H1 (cell line): ENCODE data around the gene PRKAR1B. TPM values are rescaled to one million over a fixed set of nuclear protein-coding genes. Genes with fewer than 3 reads are reported as not detected.

Experiments
- CTCF ChIA-PET: fragments of 300-600 bp; sonication (Branson Sonifier 250); formaldehyde crosslinking; loops from one replicate; lab custom pipeline; 2021; ENCODE audit not compliant: partially characterized antibody; lab: Charles Lee
- POLR2A ChIA-PET: fragments of 300-600 bp; sonication (Branson Sonifier 250); formaldehyde crosslinking; loops from one replicate; lab custom pipeline; 2021; ENCODE audit warnings: inconsistent platforms; ENCODE audit not compliant: partially characterized antibody; lab: Charles Lee
- DNase-seq, 2 experiments: peaks; one replicate each; pipeline versions ENCODE4 v3.0.0 to v3.0.0-alpha.2; 2010 to 2022; ENCODE audit warnings: low spot score in 2 of 2, low read depth in 1 of 2, mixed read lengths in 1 of 2
- FAIRE-seq: peaks from 2 replicates; lab custom pipeline; 2011; peaks lifted over from hg19 to GRCh38; lab: Jason Lieb, UNC
- H2AFZ ChIP-seq: 2 replicates; pipeline ENCODE4 v1.8.1; 2012; ENCODE audit warnings: low read length, inconsistent platforms
- H2AK5ac ChIP-seq: 2 replicates; pipeline ENCODE4 v1.6.1; 2013; ENCODE audit warnings: low read depth, low read length
- H2BK120ac ChIP-seq: replicated peaks from 2 replicates; pipeline ENCODE3; 2013; ENCODE audit warnings: low read depth, low read length, inconsistent platforms
- H2BK12ac ChIP-seq: 2 replicates; pipeline ENCODE4 v1.6.1; 2013; ENCODE audit warnings: low read depth, low read length
- H2BK15ac ChIP-seq: 2 replicates; pipeline ENCODE4 v1.6.1; 2013; ENCODE audit warnings: low read length
- H2BK20ac ChIP-seq: 2 replicates; pipeline ENCODE4 v1.6.1; 2013; ENCODE audit warnings: low read length
- H2BK5ac ChIP-seq: 2 replicates; pipeline ENCODE4 v1.6.1; 2013; ENCODE audit warnings: low read depth, low read length
- H3K14ac ChIP-seq: 2 replicates; pipeline ENCODE4 v1.6.1; 2013; ENCODE audit warnings: inconsistent platforms; ENCODE audit not compliant: insufficient read length
- H3K18ac ChIP-seq: 2 replicates; pipeline ENCODE4 v1.6.1; 2013; ENCODE audit warnings: low read length; ENCODE audit errors: extremely low read depth
- H3K23ac ChIP-seq: 2 replicates; pipeline ENCODE4 v1.6.1; 2013; ENCODE audit warnings: inconsistent platforms; ENCODE audit not compliant: insufficient read length
- H3K23me2 ChIP-seq: 2 replicates; pipeline ENCODE4 v1.6.1; 2013; ENCODE audit warnings: low read depth, low read length
- H3K27ac ChIP-seq: 2 replicates; pipeline ENCODE4 v1.6.1; 2011; ENCODE audit warnings: low read depth, low read length, inconsistent platforms
- H3K27me3 ChIP-seq, 4 experiments: replicated peaks in 1 of 4; 1 replicate in 1 of 4; 2 replicates in 3 of 4; pipeline versions ENCODE4 v1.6.1 to v1.8.1; 2011 to 2013; ENCODE audit warnings: low read length in 3 of 4, mild to moderate bottlenecking in 3 of 4, inconsistent platforms in 2 of 4, mixed read lengths in 2 of 4, moderate library complexity in 1 of 4; ENCODE audit not compliant: control insufficient read depth in 3 of 4, insufficient read depth in 3 of 4; ENCODE audit errors: extremely low read depth in 1 of 4
- H3K36me3 ChIP-seq, 4 experiments: 2 replicates each; pipeline versions ENCODE4 v1.6.1 to v1.8.1; 2011 to 2013; ENCODE audit warnings: mild to moderate bottlenecking in 4 of 4, low read length in 3 of 4, moderate library complexity in 2 of 4, control low read depth in 1 of 4, inconsistent platforms in 1 of 4; ENCODE audit not compliant: insufficient read depth in 4 of 4, control insufficient read depth in 2 of 4
- H3K4ac ChIP-seq: replicated peaks from 2 replicates; pipeline ENCODE3; 2013; ENCODE audit warnings: low read length, low read depth, mixed read lengths, inconsistent platforms; ENCODE audit not compliant: insufficient read length
- H3K4me1 ChIP-seq, 4 experiments: replicated peaks in 1 of 4; 1 replicate in 1 of 4; 2 replicates in 3 of 4; pipeline versions ENCODE4 v1.6.1 to v1.8.1; 2011 to 2013; ENCODE audit warnings: low read length in 3 of 4, inconsistent platforms in 2 of 4, mixed read lengths in 1 of 4; ENCODE audit not compliant: insufficient read depth in 4 of 4, control insufficient read depth in 3 of 4
- H3K4me2 ChIP-seq, 2 experiments: 2 replicates each; pipeline versions ENCODE4 v1.6.1 to v1.8.1; 2011 to 2013; ENCODE audit warnings: low read depth in 2 of 2, low read length in 2 of 2, control low read depth in 1 of 2, inconsistent platforms in 1 of 2, mild to moderate bottlenecking in 1 of 2; ENCODE audit not compliant: insufficient read depth in 1 of 2
- H3K4me3 ChIP-seq, 4 experiments: fragments of 200-600, 300-600 bp in 1 of 4; sonication (generic), shearing (Covaris generic), sonication (Bioruptor Twin) in 1 of 4; 2 replicates each; pipeline versions ENCODE4 v1.5.1 to v1.8.1; 2011 to 2016; ENCODE audit warnings: low read length in 4 of 4, low read depth in 3 of 4, control low read depth in 2 of 4, inconsistent platforms in 2 of 4, mild to moderate bottlenecking in 2 of 4, mixed read lengths in 1 of 4, moderate library complexity in 1 of 4; ENCODE audit not compliant: insufficient read depth in 2 of 4; ENCODE audit errors: extremely low read depth in 1 of 4
- H3K56ac ChIP-seq: replicated peaks from 2 replicates; pipeline ENCODE3; 2013; ENCODE audit warnings: low read depth, mild to moderate bottlenecking, mixed read lengths, low read length, inconsistent platforms; ENCODE audit not compliant: insufficient read length
- H3K79me1 ChIP-seq: 2 replicates; pipeline ENCODE4 v1.6.1; 2013; ENCODE audit warnings: low read depth, low read length, control low read depth
- H3K79me2 ChIP-seq, 2 experiments: 2 replicates each; pipeline versions ENCODE4 v1.6.1 to v1.8.1; 2012 to 2013; ENCODE audit warnings: low read length in 2 of 2, mild to moderate bottlenecking in 2 of 2, inconsistent platforms in 1 of 2; ENCODE audit not compliant: insufficient read depth in 2 of 2, control insufficient read depth in 1 of 2
- H3K9ac ChIP-seq, 4 experiments: replicated peaks in 1 of 4; 1 replicate in 1 of 4; 2 replicates in 3 of 4; pipeline versions ENCODE4 v1.6.1 to v1.8.1; 2011 to 2013; ENCODE audit warnings: low read depth in 3 of 4, low read length in 3 of 4, control low read depth in 2 of 4, mild to moderate bottlenecking in 2 of 4, moderate library complexity in 2 of 4, inconsistent platforms in 1 of 4; ENCODE audit errors: extremely low read depth in 1 of 4
- H3K9me3 ChIP-seq, 2 experiments: 2 replicates each; pipeline versions ENCODE4 v1.6.1 to v1.8.1; 2012 to 2013; ENCODE audit warnings: mild to moderate bottlenecking in 2 of 2, moderate library complexity in 2 of 2, control low read depth in 1 of 2, inconsistent platforms in 1 of 2, low read depth in 1 of 2, low read length in 1 of 2, mixed read lengths in 1 of 2; ENCODE audit not compliant: insufficient read depth in 2 of 2
- H4K20me1 ChIP-seq, 2 experiments: replicated peaks in 1 of 2; 2 replicates each; pipeline versions ENCODE3 to v1.8.1; 2011 to 2013; ENCODE audit warnings: inconsistent platforms in 2 of 2, low read length in 2 of 2, mild to moderate bottlenecking in 1 of 2; ENCODE audit not compliant: insufficient read depth in 2 of 2, control insufficient read depth in 1 of 2
- H4K5ac ChIP-seq: 2 replicates; pipeline ENCODE4 v1.6.1; 2013; ENCODE audit warnings: low read length, low read depth, mixed read lengths, inconsistent platforms; ENCODE audit not compliant: insufficient read length
- H4K8ac ChIP-seq: 2 replicates; pipeline ENCODE4 v1.8.0; 2013; ENCODE audit warnings: mild to moderate bottlenecking, moderate library complexity, low read length, inconsistent platforms; ENCODE audit not compliant: insufficient read depth; ENCODE audit errors: extremely low read depth
- H4K91ac ChIP-seq: replicated peaks from 2 replicates; pipeline ENCODE3; 2013; ENCODE audit warnings: low read length, mixed read lengths, inconsistent platforms; ENCODE audit not compliant: insufficient read length
- CBX5 ChIP-seq: fragments of 300-800, 300-1000 bp; sonication (generic); IDR thresholded peaks from 2 replicates; pipeline ENCODE4 v1.7.1; 2016; ENCODE audit warnings: antibody characterized with exemption, low read length, low read depth
- EGR1 ChIP-seq: IDR thresholded peaks from 2 replicates; pipeline ENCODE4 v1.6.1; 2011; ENCODE audit warnings: low read depth, low read length, borderline replicate concordance
- HDAC6 ChIP-seq: IDR thresholded peaks from one replicate; pipeline ENCODE4 v1.7.1; 2012; ENCODE audit warnings: low read depth, mild to moderate bottlenecking, inconsistent platforms, low read length, moderate library complexity
- NANOG ChIP-seq: IDR thresholded peaks from 2 replicates; pipeline ENCODE4 v1.6.1; 2011; ENCODE audit warnings: low read length, low read depth, mild to moderate bottlenecking, inconsistent platforms; ENCODE audit not compliant: insufficient read depth, poor library complexity, severe bottlenecking
- RFX5 ChIP-seq: IDR thresholded peaks from 2 replicates; pipeline ENCODE4 v1.6.1; 2011; ENCODE audit warnings: low read depth, low read length, improper control_type of control experiment, borderline replicate concordance
- SIN3A ChIP-seq, 2 experiments: IDR thresholded peaks in 1 of 2; conservative IDR thresholded peaks in 1 of 2; 2 replicates each; pipeline ENCODE4 v1.6.1; 2011 to 2012; ENCODE audit warnings: low read length in 2 of 2, improper control_type of control experiment in 1 of 2, low read depth in 1 of 2, mild to moderate bottlenecking in 1 of 2
- USF2 ChIP-seq: IDR thresholded peaks from 2 replicates; pipeline ENCODE4 v1.6.1; 2011; ENCODE audit warnings: low read length, improper control_type of control experiment
- ZNF274 ChIP-seq: IDR thresholded peaks from 2 replicates; pipeline ENCODE4 v1.7.0; 2012; ENCODE audit warnings: low read length, borderline replicate concordance; ENCODE audit errors: extremely low read depth
- WGBS, 2 experiments: shearing (Covaris generic) in 1 of 2; methylation state at CpG; one replicate each; pipeline versions ENCODE4 v1.1.6 to v1.1.7; 2013 to 2015; ENCODE audit warnings: low lambda C conversion rate in 2 of 2, mixed read lengths in 2 of 2, inconsistent platforms in 1 of 2, low coverage in 1 of 2, missing lambda C conversion rate in 1 of 2; ENCODE audit not compliant: insufficient replicate concordance in 2 of 2, insufficient coverage in 1 of 2, insufficient read length in 1 of 2; ENCODE audit errors: extremely low coverage in 1 of 2, missing lambda C conversion rate in 1 of 2; 5-methylcytosine and 5-hydroxymethylcytosine counted together
- polyA plus RNA-seq, 7 experiments: library from polyadenylated mRNA; depleted of rRNA in 3 of 7; stranded (reverse) in 5 of 7; unstranded in 2 of 7; fragments of >200 nt in 5 of 7; fragments of 200-250 nt in 2 of 7; gene quantifications; 1 replicate in 5 of 7; 2 replicates in 1 of 7; 4 replicates in 1 of 7; pipeline versions ENCODE4 v1.2.1 to v1.2.3, GENCODE V29; 2011 to 2013; ENCODE audit warnings: missing spikeins in 2 of 7, mixed read lengths in 2 of 7
- total RNA-seq: library from RNA; stranded (reverse); fragmentation: NEBNext Ultra II Directional; extraction: Animal tissue kit (Norgen Biotek cat#: 25700); gene quantifications from 2 replicates; pipeline ENCODE4 v1.2.1, GENCODE V29; 2021
- TF ChIP-seq, protein P1 (sequence below), 3 experiments: IDR thresholded peaks; 1 replicate in 2 of 3; 2 replicates in 1 of 3; pipeline versions ENCODE4 v1.5.1 to v1.6.1; 2011; ENCODE audit warnings: low read length in 3 of 3, mild to moderate bottlenecking in 3 of 3, inconsistent platforms in 2 of 3, low read depth in 1 of 3, moderate library complexity in 1 of 3; ENCODE audit not compliant: insufficient read depth in 1 of 3; ENCODE audit errors: control extremely low read depth in 1 of 3

The PRKAR1B gene
- total and polyA plus RNA-seq, 2 of the 8 experiments (the other 6 are each of a cell fraction or from before 2014, with no cell fraction given), result 12.3 to 55.7 TPM

DNA sequence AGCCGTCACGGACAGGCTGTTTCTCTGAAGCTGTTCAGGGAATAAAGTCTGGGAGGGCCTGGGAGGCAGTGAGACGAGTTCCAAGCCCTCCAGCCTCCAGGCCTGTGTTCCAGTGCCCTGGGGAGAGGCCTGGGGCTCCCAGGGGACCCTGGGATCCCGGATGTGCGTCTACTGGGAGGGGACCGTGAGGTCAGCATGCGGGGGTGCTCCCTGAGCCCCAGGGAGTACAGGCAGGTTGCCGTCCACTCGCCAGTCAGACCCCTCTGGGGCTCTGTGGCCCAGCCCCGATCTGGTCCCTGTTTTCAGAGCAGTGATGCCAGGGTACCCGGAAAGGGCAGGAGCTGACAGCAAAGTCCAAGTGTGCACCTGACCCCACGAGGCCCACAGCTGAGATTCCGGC lies 81.5 kb downstream of the PRKAR1B start:
- Histone ChIP-seq H4K91ac (no peak overlapping the region), H4K5ac (no peak overlapping the region), H2AK5ac (no peak overlapping the region), H3K56ac (no peak overlapping the region), H3K23me2 (no peaks in the 10 kb centered on the region; the same call in 1 of the 2 replicates), H3K14ac (no peak overlapping the region), H2BK20ac (no peak overlapping the region), H3K9ac (no peak overlapping the region), H2AFZ (no peak overlapping the region), H4K8ac (peak overlapping the region; percentile 29; the same call in 1 of the 2 replicates), H3K23ac (no peak overlapping the region), H4K20me1 (peaks cover 0 to 3% of the 10 kb centered on the region in 2 experiments), H3K4me3 (no peak overlapping the region), H3K79me1 (no peaks in the 10 kb centered on the region; the same call in 1 of the 2 replicates), H3K18ac (no peak overlapping the region), H3K4me2 (no peak overlapping the region), H2BK5ac (no peak overlapping the region), H2BK12ac (no peak overlapping the region), H3K27me3 (no peaks in the 10 kb centered on the region), H2BK120ac (no peak overlapping the region), H2BK15ac (no peak overlapping the region), H3K4ac (no peak overlapping the region), H3K9me3 (peaks cover 0 to 11% of the 10 kb centered on the region in 2 experiments; a peak in 1 of 4 replicates), H3K36me3 (no peaks in the 10 kb centered on the region), H3K27ac (no peak overlapping the region), H3K79me2 (peaks cover 0 to 8% of the 10 kb centered on the region in 2 experiments; a peak in 2 of 4 replicates), H3K4me1 (no peaks in the 10 kb centered on the region; a peak in 1 of 7 replicates)
- FAIRE-seq, result no peak
- 95% methylated on average over 13 of the region's 13 CpGs; no CpG with 5 or more reads in 1 of the 2 experiments for WGBS, 2 experiments
- ChIA-PET POLR2A (no interaction called here), CTCF (interaction anchor here (1.0 to 1.3 kb wide), 2 partner anchors 20 to 92 kb away, joined by 5 to 7 read pairs; no protein-coding TSS in a partner anchor)
- no peak for DNase-seq
- TF ChIP-seq NANOG (no peak), ZNF274 (no peak), USF2 (no peak), CBX5 (no peak), RFX5 (no peak), HDAC6 (no peak), EGR1 (no peak), SIN3A (conservative IDR thresholded peaks at IDR 0.05 in 1 of 2, IDR thresholded peaks at IDR 0.05 in 1 of 2; ENCODE audit: low read depth in 1 of 2, low read length in 2 of 2) (no peak)
- TF ChIP-seq, protein P1, sequence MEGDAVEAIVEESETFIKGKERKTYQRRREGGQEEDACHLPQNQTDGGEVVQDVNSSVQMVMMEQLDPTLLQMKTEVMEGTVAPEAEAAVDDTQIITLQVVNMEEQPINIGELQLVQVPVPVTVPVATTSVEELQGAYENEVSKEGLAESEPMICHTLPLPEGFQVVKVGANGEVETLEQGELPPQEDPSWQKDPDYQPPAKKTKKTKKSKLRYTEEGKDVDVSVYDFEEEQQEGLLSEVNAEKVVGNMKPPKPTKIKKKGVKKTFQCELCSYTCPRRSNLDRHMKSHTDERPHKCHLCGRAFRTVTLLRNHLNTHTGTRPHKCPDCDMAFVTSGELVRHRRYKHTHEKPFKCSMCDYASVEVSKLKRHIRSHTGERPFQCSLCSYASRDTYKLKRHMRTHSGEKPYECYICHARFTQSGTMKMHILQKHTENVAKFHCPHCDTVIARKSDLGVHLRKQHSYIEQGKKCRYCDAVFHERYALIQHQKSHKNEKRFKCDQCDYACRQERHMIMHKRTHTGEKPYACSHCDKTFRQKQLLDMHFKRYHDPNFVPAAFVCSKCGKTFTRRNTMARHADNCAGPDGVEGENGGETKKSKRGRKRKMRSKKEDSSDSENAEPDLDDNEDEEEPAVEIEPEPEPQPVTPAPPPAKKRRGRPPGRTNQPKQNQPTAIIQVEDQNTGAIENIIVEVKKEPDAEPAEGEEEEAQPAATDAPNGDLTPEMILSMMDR (IDR thresholded peaks at IDR 0.05; ENCODE audit: control extremely low read depth in 1 of 3, insufficient read depth in 1 of 3, low read depth in 1 of 3, low read length in 3 of 3), result no peak
